GM18499 (cell line): ENCODE results near the gene IPO7.
"Not testable (repeated sequence)": the region's sequence is repeated elsewhere in the genome, so short reads cannot be mapped to it uniquely, and the experiment has no call there.

Experiments
- ATAC-seq: cut with Tn5 transposase; IDR thresholded peaks from one replicate; pipeline ENCODE4 v1.9.1; 2021; ENCODE audit warnings: moderate number of reproducible peaks; ENCODE audit not compliant: insufficient read depth, unreplicated experiment

The IPO7 gene

GRCh38 chr11:9397746-9398680, 13.6 kb downstream of the IPO7 start:
- no peak for ATAC-seq

GRCh38 chr11:9399466-9399865, 15.0 kb downstream of the IPO7 start:
- no peak for ATAC-seq

GRCh38 chr11:9401884-9402283, 17.4 kb downstream of the IPO7 start:
- not testable (repeated sequence) for ATAC-seq

- no peak for ATAC-seq
These were observed 44.3 kb downstream of the IPO7 start for GRCh38 chr11:9428706-9429105.

- ATAC-seq = no peak
These were observed 54.2 kb downstream of the IPO7 start for GRCh38 chr11:9438611-9439010.

- no peak for ATAC-seq
These were observed 61.8 kb downstream of the IPO7 start for GRCh38 chr11:9446230-9446629.

- ATAC-seq = no peak
These were observed 64.3 kb downstream of the IPO7 start for GRCh38 chr11:9448576-9449352.

GRCh38 chr11:9452023-9452422, 67.6 kb downstream of the IPO7 start:
- ATAC-seq = not testable (repeated sequence)

- ATAC-seq = no peak
These were observed 71.3 kb downstream of the IPO7 start for GRCh38 chr11:9455722-9456121.

- no peak for ATAC-seq
These were observed 75.3 kb downstream of the IPO7 start for GRCh38 chr11:9459667-9460321.

GRCh38 chr11:9460322-9461062, 76.0 kb downstream of the IPO7 start, which contains the start of gene ZNF143:
ZNF143 (plus strand) TSS chr11:9461012; CDS start chr11:9471309, 10,297 bp downstream.
- peak; percentile 79 for ATAC-seq

GRCh38 chr11:9461063-9461759, 76.8 kb downstream of the IPO7 start:
- peak; percentile 20 for ATAC-seq

- ATAC-seq = no peak
These were observed 77.3 kb downstream of the IPO7 start for GRCh38 chr11:9461760-9462134.

GRCh38 chr11:9462172-9462799, 77.8 kb downstream of the IPO7 start:
- no peak for ATAC-seq

GRCh38 chr11:9462806-9463537, 78.5 kb downstream of the IPO7 start:
- ATAC-seq = no peak

GRCh38 chr11:9470765-9471164, 86.3 kb downstream of the IPO7 start:
- ATAC-seq = no peak

GRCh38 chr11:9473408-9473807, 89.0 kb downstream of the IPO7 start:
- no peak for ATAC-seq

GRCh38 chr11:9479899-9480298, 95.4 kb downstream of the IPO7 start:
- ATAC-seq = no peak
